ENCODE measurements around the gene ZMYND10.

- no peak for TF ChIP-seq CTCF (IDR thresholded peaks at IDR 0.05)
- TF ChIP-seq MAX (CRISPR knock-in tag; IDR thresholded peaks at IDR 0.05) = no peak
- no peak for TF ChIP-seq IRF2 (CRISPR knock-in tag; IDR thresholded peaks at IDR 0.05; ENCODE audit: borderline replicate concordance, low read depth)
- TF ChIP-seq ETV6 (CRISPR knock-in tag; IDR thresholded peaks at IDR 0.05) = no peak
- TF ChIP-seq ATF1 (CRISPR knock-in tag; IDR thresholded peaks at IDR 0.05) = no peak
- no peak for TF ChIP-seq ATF6 (CRISPR knock-in tag; IDR thresholded peaks at IDR 0.05)
Measured at GRCh38 chr3:50342813-50343633, 2.5 kb downstream of the ZMYND10 start.

All from WTC11 (cell line).